Naive thymus-derived CD4-positive, alpha-beta T cell (primary cell): ENCODE measurements around the gene RER1. TPM values are rescaled to one million over a fixed set of nuclear protein-coding genes. Genes with fewer than 3 reads are reported as not detected.

ENCODE experiments used
- polyA plus RNA-seq, 2 donors: library from polyadenylated mRNA; unstranded; fragments of 300-500 nt; fragmentation: Illumina TruSeq; gene quantifications; one replicate each; pipeline ENCODE4 v1.2.3, GENCODE V29; 2021
- total RNA-seq, 6 experiments: library from RNA in 5 of 6; stranded (reverse) in 5 of 6; gene quantifications; 1 replicate in 5 of 6; 2 replicates in 1 of 6; pipeline ENCODE4 v1.2.3 and lab custom pipeline; 2021 to 2026

RER1 gene
- total and polyA plus RNA-seq, 7 experiments from 2014 or later = 71.0 to 150 (median 116) TPM

Other genes starting within 250 kb of the RER1 start
- gene FAAP20, start 197.1 kb upstream of the RER1 start, total RNA-seq = 10 to 100 TPM; 43.2 to 56.2 (median 48.8) TPM
- gene FAAP20, start 197.1 kb upstream of the RER1 start, polyA plus RNA-seq = 10 to 100 TPM; 55.9 to 77.0 TPM
- gene SKI, start 163.5 kb upstream of the RER1 start, total RNA-seq = 100 to 1,000 TPM in 2 of 5 experiments, 10 to 100 TPM in 3; 63.4 to 278 (median 97.9) TPM
- gene SKI, start 163.5 kb upstream of the RER1 start, polyA plus RNA-seq = under 1 TPM; 0.61 to 0.92 TPM
- gene MORN1, start 287 bp upstream of the RER1 start, total RNA-seq = 10 to 100 TPM in 3 of 5 experiments, 1 to 10 TPM in 2; 8.5 to 16.4 (median 11.2) TPM
- 1 to 10 TPM; 5.0 to 5.3 TPM for gene MORN1, start 287 bp upstream of the RER1 start, polyA plus RNA-seq
- gene PEX10, start 20.7 kb downstream of the RER1 start, total RNA-seq = 10 to 100 TPM in 4 of 5 experiments, 1 to 10 TPM in 1; 8.7 to 14.9 (median 12.3) TPM
- 10 to 100 TPM in 1 of 2 donors, 1 to 10 TPM in 1; 9.1 to 10.4 TPM for gene PEX10, start 20.7 kb downstream of the RER1 start, polyA plus RNA-seq
- 10 to 100 TPM; 10.1 to 37.4 (median 18.4) TPM for gene PLCH2, start 84.4 kb downstream of the RER1 start, total RNA-seq
- 1 to 10 TPM in 1 of 2 donors, under 1 TPM in 1; 0.11 to 1.5 TPM for gene PLCH2, start 84.4 kb downstream of the RER1 start, polyA plus RNA-seq
- 10 to 100 TPM; 55.8 to 91.2 (median 72.6) TPM for gene PANK4, start 134.8 kb downstream of the RER1 start, total RNA-seq
- gene PANK4, start 134.8 kb downstream of the RER1 start, polyA plus RNA-seq = 10 to 100 TPM; 12.7 to 29.9 TPM
- gene HES5, start 138.4 kb downstream of the RER1 start, total RNA-seq = not detected
- not detected for gene HES5, start 138.4 kb downstream of the RER1 start, polyA plus RNA-seq
- 100 to 1,000 TPM; 182 to 253 (median 204) TPM for gene TNFRSF14, start 164.5 kb downstream of the RER1 start, total RNA-seq
- gene TNFRSF14, start 164.5 kb downstream of the RER1 start, polyA plus RNA-seq = 10 to 100 TPM; 52.5 to 65.1 TPM
- 10 to 100 TPM; 12.3 to 37.0 (median 26.7) TPM for gene PRXL2B, start 194.9 kb downstream of the RER1 start, total RNA-seq
- gene PRXL2B, start 194.9 kb downstream of the RER1 start, polyA plus RNA-seq = 10 to 100 TPM; 15.7 to 26.5 TPM
- gene MMEL1, start 241.2 kb downstream of the RER1 start, total RNA-seq = 1 to 10 TPM; 2.0 to 3.7 (median 2.5) TPM
- 10 to 100 TPM; 12.5 to 20.5 TPM for gene MMEL1, start 241.2 kb downstream of the RER1 start, polyA plus RNA-seq